GM19238 (cell line): ENCODE measurements around the gene DPH1.

Source experiments
- DNase-seq: peaks from one replicate; pipeline ENCODE4 v3.0.0; 2011; ENCODE audit warnings: low spot score; ENCODE audit not compliant: insufficient read length

DPH1 gene

GRCh38 chr17:2060681-2061440 is 30.9 kb downstream of the DPH1 start:
- no peak for DNase-seq

GRCh38 chr17:2061441-2061958 is 31.5 kb downstream of the DPH1 start:
- DNase-seq: no peak

GRCh38 chr17:2062571-2063183 is 32.7 kb downstream of the DPH1 start:
- DNase-seq: no peak

GRCh38 chr17:2063261-2064146 is 33.6 kb downstream of the DPH1 start:
- DNase-seq: no peak

- no peak for DNase-seq
Observed at GRCh38 chr17:2064147-2064489, 34.2 kb downstream of the DPH1 start.

- DNase-seq: no peak
Observed at GRCh38 chr17:2064520-2064971, 34.6 kb downstream of the DPH1 start.

- DNase-seq: no peak
Observed at GRCh38 chr17:2064980-2065785, 35.2 kb downstream of the DPH1 start.

- no peak for DNase-seq
Observed at GRCh38 chr17:2065949-2066400, 36.0 kb downstream of the DPH1 start.

- no peak for DNase-seq
Observed at GRCh38 chr17:2067048-2067561, 37.2 kb downstream of the DPH1 start.

GRCh38 chr17:2067608-2068024 is 37.7 kb downstream of the DPH1 start:
- DNase-seq: no peak

GRCh38 chr17:2068031-2068518 is 38.1 kb downstream of the DPH1 start:
- DNase-seq: no peak

- no peak for DNase-seq
Observed at GRCh38 chr17:2068519-2069051, 38.6 kb downstream of the DPH1 start.

- DNase-seq: peak; percentile 69
Observed at GRCh38 chr17:2070241-2071023, 40.5 kb downstream of the DPH1 start.

- no peak for DNase-seq
Observed at GRCh38 chr17:2071024-2071385, 41.1 kb downstream of the DPH1 start.

- DNase-seq: no peak
Observed at GRCh38 chr17:2071455-2072281, 41.7 kb downstream of the DPH1 start.

- no peak for DNase-seq
Observed at GRCh38 chr17:2074919-2075318, 45.0 kb downstream of the DPH1 start.

- no peak for DNase-seq
Observed at GRCh38 chr17:2075336-2076086, 45.6 kb downstream of the DPH1 start.
